Activated CD4-positive, alpha-beta T cell treated with anti-CD3 and anti-CD28 coated beads, Interleukin-2, amount 50 U/mL, for 1 hour (primary cell): ENCODE measurements around the gene PLPP6.

Experiments
- DNase-seq: peaks from one replicate; pipeline ENCODE4 v3.0.0-alpha.2; 2020

Gene PLPP6

GRCh38 chr9:4662989-4663792 lies 1.1 kb downstream of the PLPP6 start:
- DNase-seq = no peak

- DNase-seq = no peak
Measured at GRCh38 chr9:4663956-4664355, 1.9 kb downstream of the PLPP6 start.

- no peak for DNase-seq
Measured at GRCh38 chr9:4665357-4665756, 3.3 kb downstream of the PLPP6 start.

GRCh38 chr9:4666042-4666699 lies 4.1 kb downstream of the PLPP6 start, which contains the start of gene SPATA6L:
Gene SPATA6L (minus strand): TSS chr9:4666480. CDS start chr9:4666250, 230 bp downstream.
- peak; percentile 37 for DNase-seq

GRCh38 chr9:4667681-4668080 lies 5.6 kb downstream of the PLPP6 start:
- no peak for DNase-seq

- DNase-seq = no peak
Measured at GRCh38 chr9:4668604-4669003, 6.5 kb downstream of the PLPP6 start.

- no peak for DNase-seq
Measured at GRCh38 chr9:4669890-4670289, 7.8 kb downstream of the PLPP6 start.

GRCh38 chr9:4670591-4670990 lies 8.5 kb downstream of the PLPP6 start:
- no peak for DNase-seq

- DNase-seq = no peak
Measured at GRCh38 chr9:4671737-4672136, 9.6 kb downstream of the PLPP6 start.

GRCh38 chr9:4674783-4675182 lies 12.7 kb downstream of the PLPP6 start:
- DNase-seq = no peak

- no peak for DNase-seq
Measured at GRCh38 chr9:4677392-4677791, 15.3 kb downstream of the PLPP6 start.

- peak; percentile 20 for DNase-seq
Measured at GRCh38 chr9:4678679-4679267, 16.7 kb downstream of the PLPP6 start.

- DNase-seq = peak; percentile 100
Measured at GRCh38 chr9:4679268-4680172, 17.4 kb downstream of the PLPP6 start, which contains the start of gene CDC37L1. Gene CDC37L1 (plus strand): TSS chr9:4679569. CDS start chr9:4679768, 199 bp downstream.

- no peak for DNase-seq
Measured at GRCh38 chr9:4680173-4680525, 18.1 kb downstream of the PLPP6 start.

GRCh38 chr9:4680750-4681149 lies 18.7 kb downstream of the PLPP6 start:
- DNase-seq = no peak

GRCh38 chr9:4684820-4685219 lies 22.7 kb downstream of the PLPP6 start:
- DNase-seq = no peak

GRCh38 chr9:4686112-4686511 lies 24.0 kb downstream of the PLPP6 start:
- DNase-seq = no peak

- DNase-seq = no peak
Measured at GRCh38 chr9:4686584-4686983, 24.5 kb downstream of the PLPP6 start.

- DNase-seq = no peak
Measured at GRCh38 chr9:4689021-4689420, 26.9 kb downstream of the PLPP6 start.

GRCh38 chr9:4689687-4690104 lies 27.6 kb downstream of the PLPP6 start:
- no peak for DNase-seq

GRCh38 chr9:4690144-4690543 lies 28.1 kb downstream of the PLPP6 start:
- DNase-seq = no peak

- DNase-seq = no peak
Measured at GRCh38 chr9:4691795-4692194, 29.7 kb downstream of the PLPP6 start.

- no peak for DNase-seq
Measured at GRCh38 chr9:4700091-4700490, 38.0 kb downstream of the PLPP6 start.
